A549 (cell line): Measurements from ENCODE around the gene DCUN1D2.

ENCODE experiments used
- MAFK ChIP-seq: fragments of 450-650 bp; IDR thresholded peaks from 2 replicates; pipeline ENCODE4 v1.6.1; 2014; ENCODE audit not compliant: partially characterized antibody
- MAX ChIP-seq: IDR thresholded peaks from 2 replicates; pipeline ENCODE4 v1.6.1; 2012
- TF ChIP-seq, protein P1 (sequence below): fragments of >200 bp; sonication (Bioruptor Twin); formaldehyde crosslinking; IDR thresholded peaks from 3 replicates; pipeline ENCODE4 v1.5.1; 2016

DNA sequence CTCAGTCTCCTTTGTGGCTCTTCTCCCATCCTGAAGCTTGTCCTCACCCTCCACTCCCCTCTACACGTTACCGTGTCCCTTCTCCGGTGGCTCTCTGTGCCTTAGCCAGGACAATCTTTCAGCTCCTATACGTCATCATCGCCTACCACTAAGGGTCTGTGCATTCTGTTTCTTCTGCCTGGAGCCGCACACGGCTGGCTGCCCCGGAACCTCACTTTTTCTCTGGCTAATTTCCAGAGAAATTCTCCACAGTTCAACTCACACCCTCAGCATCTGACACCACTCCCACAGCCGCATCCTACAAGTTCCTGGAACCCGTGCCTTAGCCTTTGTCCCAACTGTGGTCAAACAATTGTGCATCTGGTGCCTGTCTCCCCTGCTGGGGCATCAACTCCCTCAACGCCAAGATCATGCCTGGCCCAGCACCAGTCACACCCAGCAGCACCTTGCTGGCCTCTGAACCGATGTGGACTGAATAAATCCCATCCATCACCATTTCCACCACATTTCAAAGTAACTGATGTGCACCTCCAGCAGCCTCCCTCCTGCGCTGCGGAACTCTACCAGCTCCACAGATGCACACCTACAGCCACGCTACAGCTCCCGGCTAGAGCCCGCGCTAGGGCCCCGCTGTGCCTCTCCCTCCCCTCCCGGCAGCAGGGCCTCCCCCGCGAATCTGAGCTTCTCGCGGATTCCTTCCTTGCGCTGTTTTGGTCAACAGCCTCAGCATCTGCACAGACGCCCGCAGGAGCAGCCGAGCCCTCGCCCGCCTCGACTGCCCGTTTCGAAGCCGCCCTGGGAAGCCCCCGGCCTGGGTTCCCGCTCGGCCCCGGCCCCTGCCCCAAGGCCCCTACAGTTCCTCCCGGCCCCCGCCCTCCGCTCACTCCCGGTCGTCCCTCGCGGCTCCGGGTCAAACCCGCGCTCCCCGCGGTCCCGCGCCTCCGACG, 689 bp downstream of the DCUN1D2 start:
- TF ChIP-seq, protein P1, sequence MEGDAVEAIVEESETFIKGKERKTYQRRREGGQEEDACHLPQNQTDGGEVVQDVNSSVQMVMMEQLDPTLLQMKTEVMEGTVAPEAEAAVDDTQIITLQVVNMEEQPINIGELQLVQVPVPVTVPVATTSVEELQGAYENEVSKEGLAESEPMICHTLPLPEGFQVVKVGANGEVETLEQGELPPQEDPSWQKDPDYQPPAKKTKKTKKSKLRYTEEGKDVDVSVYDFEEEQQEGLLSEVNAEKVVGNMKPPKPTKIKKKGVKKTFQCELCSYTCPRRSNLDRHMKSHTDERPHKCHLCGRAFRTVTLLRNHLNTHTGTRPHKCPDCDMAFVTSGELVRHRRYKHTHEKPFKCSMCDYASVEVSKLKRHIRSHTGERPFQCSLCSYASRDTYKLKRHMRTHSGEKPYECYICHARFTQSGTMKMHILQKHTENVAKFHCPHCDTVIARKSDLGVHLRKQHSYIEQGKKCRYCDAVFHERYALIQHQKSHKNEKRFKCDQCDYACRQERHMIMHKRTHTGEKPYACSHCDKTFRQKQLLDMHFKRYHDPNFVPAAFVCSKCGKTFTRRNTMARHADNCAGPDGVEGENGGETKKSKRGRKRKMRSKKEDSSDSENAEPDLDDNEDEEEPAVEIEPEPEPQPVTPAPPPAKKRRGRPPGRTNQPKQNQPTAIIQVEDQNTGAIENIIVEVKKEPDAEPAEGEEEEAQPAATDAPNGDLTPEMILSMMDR = no peak
- TF ChIP-seq MAFK (no peak), MAX (no peak)
